Stromal cell of bone marrow (primary cell): ENCODE data around the gene RGS11.

Experiments used
- DNase-seq: peaks from one replicate; pipeline ENCODE4 v3.0.0-alpha.2; 2012; ENCODE audit warnings: low read depth

RGS11 gene

GRCh38 chr16:296806-297510 is 21.2 kb upstream of the RGS11 start:
- DNase-seq: no peak

- no peak for DNase-seq
Observed at GRCh38 chr16:296276-296675, 20.5 kb upstream of the RGS11 start.

GRCh38 chr16:293043-293775 is 17.5 kb upstream of the RGS11 start:
- DNase-seq: no peak

- no peak for DNase-seq
Observed at GRCh38 chr16:291539-291938, 15.8 kb upstream of the RGS11 start.

GRCh38 chr16:290681-291405 is 15.1 kb upstream of the RGS11 start:
- no peak for DNase-seq

- no peak for DNase-seq
Observed at GRCh38 chr16:290015-290680, 14.4 kb upstream of the RGS11 start.

GRCh38 chr16:289395-289997 is 13.8 kb upstream of the RGS11 start:
- no peak for DNase-seq

GRCh38 chr16:287981-288920 is 12.5 kb upstream of the RGS11 start:
- DNase-seq: no peak

GRCh38 chr16:287298-287811 is 11.6 kb upstream of the RGS11 start:
- DNase-seq: no peak

- DNase-seq: no peak
Observed at GRCh38 chr16:286491-287297, 10.9 kb upstream of the RGS11 start.

- DNase-seq: no peak
Observed at GRCh38 chr16:285146-286055, 9.7 kb upstream of the RGS11 start.

- DNase-seq: no peak
Observed at GRCh38 chr16:284204-285120, 8.7 kb upstream of the RGS11 start.

GRCh38 chr16:283033-283805 is 7.5 kb upstream of the RGS11 start, which contains the start of gene PDIA2:
Gene PDIA2, plus strand, starts transcription at chr16:283164. Its CDS starts 6 bp downstream, at chr16:283170.
- no peak for DNase-seq

GRCh38 chr16:282491-282890 is 6.7 kb upstream of the RGS11 start:
- no peak for DNase-seq

GRCh38 chr16:281660-282255 is 6.0 kb upstream of the RGS11 start:
- DNase-seq: no peak

- no peak for DNase-seq
Observed at GRCh38 chr16:280991-281659, 5.4 kb upstream of the RGS11 start.
